Fibroblast of pulmonary artery (primary cell): ENCODE data around the gene FAM174A.

Experiments used
- DNase-seq: peaks from one replicate; pipeline ENCODE4 v3.0.0-alpha.2; 2010; ENCODE audit warnings: low read depth
- H3K4me3 ChIP-seq: replicated peaks from 2 replicates; pipeline ENCODE4 v1.5.1; 2011; ENCODE audit warnings: low read depth, mild to moderate bottlenecking, control low read depth, low read length, moderate library complexity
- TF ChIP-seq, protein P1 (sequence below): IDR thresholded peaks from 2 replicates; pipeline ENCODE4 v1.5.1; 2011; ENCODE audit warnings: mild to moderate bottlenecking, control low read depth, low read length, inconsistent platforms; ENCODE audit errors: missing control alignments

FAM174A gene

GRCh38 chr5:100614308-100614707 is 79.1 kb downstream of the FAM174A start:
- no peak overlapping the region for H3K4me3 ChIP-seq
- TF ChIP-seq, protein P1, sequence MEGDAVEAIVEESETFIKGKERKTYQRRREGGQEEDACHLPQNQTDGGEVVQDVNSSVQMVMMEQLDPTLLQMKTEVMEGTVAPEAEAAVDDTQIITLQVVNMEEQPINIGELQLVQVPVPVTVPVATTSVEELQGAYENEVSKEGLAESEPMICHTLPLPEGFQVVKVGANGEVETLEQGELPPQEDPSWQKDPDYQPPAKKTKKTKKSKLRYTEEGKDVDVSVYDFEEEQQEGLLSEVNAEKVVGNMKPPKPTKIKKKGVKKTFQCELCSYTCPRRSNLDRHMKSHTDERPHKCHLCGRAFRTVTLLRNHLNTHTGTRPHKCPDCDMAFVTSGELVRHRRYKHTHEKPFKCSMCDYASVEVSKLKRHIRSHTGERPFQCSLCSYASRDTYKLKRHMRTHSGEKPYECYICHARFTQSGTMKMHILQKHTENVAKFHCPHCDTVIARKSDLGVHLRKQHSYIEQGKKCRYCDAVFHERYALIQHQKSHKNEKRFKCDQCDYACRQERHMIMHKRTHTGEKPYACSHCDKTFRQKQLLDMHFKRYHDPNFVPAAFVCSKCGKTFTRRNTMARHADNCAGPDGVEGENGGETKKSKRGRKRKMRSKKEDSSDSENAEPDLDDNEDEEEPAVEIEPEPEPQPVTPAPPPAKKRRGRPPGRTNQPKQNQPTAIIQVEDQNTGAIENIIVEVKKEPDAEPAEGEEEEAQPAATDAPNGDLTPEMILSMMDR, result no peak
- DNase-seq, result no peak

DNA sequence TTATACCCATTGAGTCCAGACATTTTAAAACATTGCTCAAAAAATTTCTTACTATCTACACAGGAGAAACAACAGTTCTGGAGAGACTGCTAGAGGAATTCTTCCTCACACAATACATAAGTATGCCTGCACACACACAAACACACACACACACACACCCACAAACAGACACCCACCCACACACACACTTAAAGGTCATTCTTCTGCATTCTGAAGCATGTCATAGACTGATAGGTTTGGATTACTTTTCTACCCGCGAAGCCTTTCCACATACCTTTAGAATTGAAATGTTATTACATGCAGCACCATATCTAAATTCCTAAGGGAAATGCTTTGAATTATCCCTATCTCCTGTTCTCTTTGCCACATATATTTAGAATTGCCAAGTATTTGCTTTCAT is 80.2 kb downstream of the FAM174A start:
- TF ChIP-seq, protein P1, result no peak
- DNase-seq, result peak; percentile 17
- no peak overlapping the region for H3K4me3 ChIP-seq

DNA sequence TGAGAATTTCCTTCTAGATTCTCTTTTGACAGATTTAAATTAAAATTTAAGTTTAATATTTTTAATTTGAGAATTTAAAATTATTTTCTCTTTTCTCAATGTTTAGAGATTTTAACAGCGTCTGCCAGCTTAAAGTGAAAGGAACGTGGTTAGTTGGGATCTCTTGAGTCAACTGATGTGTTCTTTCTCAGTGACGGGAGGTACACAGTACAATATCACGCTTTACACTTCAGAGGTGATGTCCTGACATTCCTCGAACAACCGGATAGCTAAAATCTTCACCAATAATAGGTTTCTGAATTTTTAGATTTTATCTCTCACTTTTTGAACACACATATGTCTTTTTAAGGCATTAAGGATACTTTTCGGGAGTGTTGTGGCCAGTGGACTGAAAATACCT is 81.1 kb downstream of the FAM174A start:
- H3K4me3 ChIP-seq, result no peak overlapping the region
- no peak for DNase-seq
- TF ChIP-seq, protein P1, result no peak

GRCh38 chr5:100616981-100617380 is 81.8 kb downstream of the FAM174A start:
- TF ChIP-seq, protein P1, result no peak
- H3K4me3 ChIP-seq, result no peak overlapping the region
- DNase-seq, result no peak

DNA sequence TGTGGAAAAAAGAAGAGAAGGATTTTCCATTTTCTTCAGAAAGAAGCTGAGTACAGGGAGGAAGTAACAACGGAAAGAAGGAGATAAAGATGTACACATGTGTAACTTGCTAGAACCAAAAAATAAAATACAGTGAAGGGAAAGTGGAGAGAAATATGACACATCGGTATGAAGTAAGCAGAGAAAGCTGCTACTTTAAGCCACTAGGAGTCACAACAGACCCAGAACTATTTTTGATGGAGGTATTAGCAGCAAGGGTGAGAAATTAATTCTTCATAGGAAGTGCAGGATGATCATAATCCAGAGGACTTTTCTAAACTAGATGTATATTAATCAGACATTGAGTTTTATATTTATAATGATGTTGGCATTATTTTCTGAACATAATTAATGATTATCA is 88.5 kb downstream of the FAM174A start:
- DNase-seq, result peak; percentile 68
- TF ChIP-seq, protein P1, result peak; percentile 75
- H3K4me3 ChIP-seq, result no peak overlapping the region

DNA sequence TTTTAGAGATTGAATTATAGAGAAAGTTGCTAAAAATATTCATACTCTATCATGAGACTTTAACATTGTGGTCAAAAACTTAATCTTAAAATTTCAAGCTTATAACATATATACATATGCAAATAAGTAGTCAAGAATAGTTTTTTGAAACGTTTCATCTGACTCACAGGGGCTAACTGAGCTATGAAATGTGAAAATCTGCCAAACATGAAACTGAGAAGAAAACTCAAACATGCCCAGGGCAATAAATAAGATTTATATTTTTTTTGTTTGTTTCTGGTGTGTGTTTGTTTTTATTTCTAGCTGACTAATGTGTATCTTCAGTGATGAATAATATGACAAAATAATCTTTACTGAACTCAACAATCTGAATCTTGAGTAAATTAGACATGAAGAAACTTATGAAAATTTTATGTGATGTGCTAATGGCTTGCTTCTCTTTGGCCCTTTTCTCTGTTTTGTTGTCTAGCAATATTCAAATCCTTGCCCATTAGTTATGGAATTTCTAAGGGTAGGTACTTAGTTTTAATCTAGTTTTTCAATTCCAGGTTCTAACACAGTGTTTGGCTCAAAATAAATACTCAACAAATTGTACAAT is 99.9 kb downstream of the FAM174A start:
- no peak for DNase-seq
- TF ChIP-seq, protein P1, result no peak
- H3K4me3 ChIP-seq, result no peak overlapping the region
